NCI-H128 (cell line): ENCODE measurements around the gene UNC5B.

Source experiments
- DNase-seq: peaks from one replicate; lab custom pipeline; 2025; ENCODE audit not compliant: unreplicated experiment; lab: John Stamatoyannopoulos, UW

UNC5B gene

GRCh38 chr10:71314028-71314693 lies 101.8 kb downstream of the UNC5B start:
- DNase-seq: no peak

- DNase-seq: no peak
Observed at GRCh38 chr10:71314694-71315225, 102.4 kb downstream of the UNC5B start.

GRCh38 chr10:71316056-71316785 lies 103.9 kb downstream of the UNC5B start:
- DNase-seq: no peak

GRCh38 chr10:71316786-71317160 lies 104.4 kb downstream of the UNC5B start:
- no peak for DNase-seq

- no peak for DNase-seq
Observed at GRCh38 chr10:71317739-71318138, 105.4 kb downstream of the UNC5B start.

GRCh38 chr10:71319042-71319799 lies 106.9 kb downstream of the UNC5B start, which contains the start of gene SLC29A3:
TSS of gene SLC29A3 (plus strand) at chr10:71319259. CDS start at chr10:71319310, 51 bp downstream.
- DNase-seq: peak; percentile 33

GRCh38 chr10:71319800-71320392 lies 107.5 kb downstream of the UNC5B start:
- no peak for DNase-seq

- DNase-seq: no peak
Observed at GRCh38 chr10:71320592-71320991, 108.2 kb downstream of the UNC5B start.

GRCh38 chr10:71321386-71321785 lies 109.0 kb downstream of the UNC5B start:
- no peak for DNase-seq

GRCh38 chr10:71323407-71323806 lies 111.0 kb downstream of the UNC5B start:
- DNase-seq: no peak

- DNase-seq: no peak
Observed at GRCh38 chr10:71324743-71325142, 112.4 kb downstream of the UNC5B start.

GRCh38 chr10:71325267-71325666 lies 112.9 kb downstream of the UNC5B start:
- DNase-seq: no peak

GRCh38 chr10:71326464-71326881 lies 114.1 kb downstream of the UNC5B start:
- DNase-seq: peak; percentile 62

GRCh38 chr10:71330789-71331404 lies 118.5 kb downstream of the UNC5B start:
- no peak for DNase-seq

- no peak for DNase-seq
Observed at GRCh38 chr10:71331736-71332135, 119.4 kb downstream of the UNC5B start.

- no peak for DNase-seq
Observed at GRCh38 chr10:71332466-71332865, 120.1 kb downstream of the UNC5B start.

GRCh38 chr10:71333129-71333887 lies 120.9 kb downstream of the UNC5B start:
- DNase-seq: no peak

- DNase-seq: no peak
Observed at GRCh38 chr10:71334221-71334791, 121.9 kb downstream of the UNC5B start.

GRCh38 chr10:71335173-71335708 lies 122.9 kb downstream of the UNC5B start:
- no peak for DNase-seq
